ENCODE measurements around the gene BTBD8.

DNA sequence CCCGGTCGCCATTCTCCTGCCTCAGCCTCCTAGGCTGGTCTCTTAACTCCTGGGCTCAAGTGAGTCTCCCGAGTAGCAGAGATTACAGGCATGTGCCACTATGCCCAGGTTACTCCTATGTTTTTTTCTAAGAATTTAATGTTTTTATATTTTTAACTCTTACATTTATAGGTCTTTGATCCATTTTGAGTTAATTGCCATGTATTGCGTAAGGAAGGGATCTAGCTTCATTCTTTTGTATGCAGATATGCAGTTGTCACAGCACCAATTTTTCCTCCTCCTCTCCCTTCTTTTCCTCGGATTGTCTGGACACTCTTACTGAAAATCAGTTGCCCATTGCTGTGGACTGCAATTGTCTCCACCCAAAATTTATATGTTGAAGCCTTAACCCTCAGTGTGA, 11.5 kb downstream of the BTBD8 start:
- TF ChIP-seq, protein P1, sequence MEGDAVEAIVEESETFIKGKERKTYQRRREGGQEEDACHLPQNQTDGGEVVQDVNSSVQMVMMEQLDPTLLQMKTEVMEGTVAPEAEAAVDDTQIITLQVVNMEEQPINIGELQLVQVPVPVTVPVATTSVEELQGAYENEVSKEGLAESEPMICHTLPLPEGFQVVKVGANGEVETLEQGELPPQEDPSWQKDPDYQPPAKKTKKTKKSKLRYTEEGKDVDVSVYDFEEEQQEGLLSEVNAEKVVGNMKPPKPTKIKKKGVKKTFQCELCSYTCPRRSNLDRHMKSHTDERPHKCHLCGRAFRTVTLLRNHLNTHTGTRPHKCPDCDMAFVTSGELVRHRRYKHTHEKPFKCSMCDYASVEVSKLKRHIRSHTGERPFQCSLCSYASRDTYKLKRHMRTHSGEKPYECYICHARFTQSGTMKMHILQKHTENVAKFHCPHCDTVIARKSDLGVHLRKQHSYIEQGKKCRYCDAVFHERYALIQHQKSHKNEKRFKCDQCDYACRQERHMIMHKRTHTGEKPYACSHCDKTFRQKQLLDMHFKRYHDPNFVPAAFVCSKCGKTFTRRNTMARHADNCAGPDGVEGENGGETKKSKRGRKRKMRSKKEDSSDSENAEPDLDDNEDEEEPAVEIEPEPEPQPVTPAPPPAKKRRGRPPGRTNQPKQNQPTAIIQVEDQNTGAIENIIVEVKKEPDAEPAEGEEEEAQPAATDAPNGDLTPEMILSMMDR (IDR thresholded peaks at IDR 0.05): no peak
- TF ChIP-seq POLR2A (IDR thresholded peaks at IDR 0.05): no peak
